GM19035 (cell line): Measurements from ENCODE around the gene METTL1.

Experiments
- ATAC-seq: cut with Tn5 transposase; IDR thresholded peaks from one replicate; pipeline ENCODE4 v1.9.1; 2021; ENCODE audit not compliant: unreplicated experiment

Gene METTL1

GRCh38 chr12:57769594-57769993, 2.3 kb downstream of the METTL1 start:
- no peak for ATAC-seq

- ATAC-seq = no peak
Observed at GRCh38 chr12:57767876-57768275, 4.0 kb downstream of the METTL1 start.

GRCh38 chr12:57767305-57767698, 4.6 kb downstream of the METTL1 start:
- ATAC-seq = no peak

GRCh38 chr12:57766464-57767304, 5.2 kb downstream of the METTL1 start, which contains the start of gene CYP27B1:
Gene CYP27B1 (minus strand): TSS chr12:57767078. CDS start chr12:57767041, 37 bp downstream.
- ATAC-seq = no peak

GRCh38 chr12:57765698-57766463, 6.0 kb downstream of the METTL1 start:
- ATAC-seq = no peak

GRCh38 chr12:57765003-57765697, 6.8 kb downstream of the METTL1 start:
- ATAC-seq = peak; percentile 72

GRCh38 chr12:57764662-57765002, 7.3 kb downstream of the METTL1 start:
- ATAC-seq = no peak

GRCh38 chr12:57763881-57764661, 7.8 kb downstream of the METTL1 start:
- ATAC-seq = no peak

GRCh38 chr12:57762463-57762862, 9.4 kb downstream of the METTL1 start:
- ATAC-seq = no peak

- ATAC-seq = no peak
Observed at GRCh38 chr12:57761391-57761998, 10.4 kb downstream of the METTL1 start.

- ATAC-seq = no peak
Observed at GRCh38 chr12:57760347-57760982, 11.4 kb downstream of the METTL1 start.

- ATAC-seq = no peak
Observed at GRCh38 chr12:57759360-57759980, 12.4 kb downstream of the METTL1 start.

GRCh38 chr12:57758552-57759359, 13.1 kb downstream of the METTL1 start:
- ATAC-seq = no peak

GRCh38 chr12:57757771-57758170, 14.1 kb downstream of the METTL1 start:
- no peak for ATAC-seq

GRCh38 chr12:57756406-57757341, 15.2 kb downstream of the METTL1 start:
- ATAC-seq = no peak

- no peak for ATAC-seq
Observed at GRCh38 chr12:57755454-57756372, 16.2 kb downstream of the METTL1 start.

GRCh38 chr12:57755194-57755453, 16.8 kb downstream of the METTL1 start:
- no peak for ATAC-seq
